ENCODE results near the gene SFTA2.

DNA sequence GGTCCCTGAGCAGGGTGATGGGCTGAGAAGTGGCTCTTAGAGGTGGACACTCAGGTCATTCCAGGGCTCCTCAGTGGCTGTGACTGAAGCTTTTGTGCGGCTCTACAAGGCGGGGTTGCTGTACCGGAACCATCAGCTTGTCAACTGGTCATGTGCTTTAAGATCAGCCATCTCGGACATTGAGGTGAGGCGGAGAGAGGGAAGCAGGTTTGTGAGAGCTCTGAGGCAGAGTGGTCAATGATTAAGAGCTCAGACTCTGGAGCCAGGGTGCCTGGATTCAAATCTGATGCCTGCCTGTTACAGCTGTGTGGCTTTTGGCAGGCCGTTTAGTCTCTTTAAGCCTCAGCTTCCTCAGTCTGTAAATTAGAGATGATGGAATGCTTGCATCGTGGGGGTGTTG is 14.9 kb downstream of the SFTA2 start:
- TF ChIP-seq POLR2A (IDR thresholded peaks at IDR 0.05) = no peak
- TF ChIP-seq, protein P1, sequence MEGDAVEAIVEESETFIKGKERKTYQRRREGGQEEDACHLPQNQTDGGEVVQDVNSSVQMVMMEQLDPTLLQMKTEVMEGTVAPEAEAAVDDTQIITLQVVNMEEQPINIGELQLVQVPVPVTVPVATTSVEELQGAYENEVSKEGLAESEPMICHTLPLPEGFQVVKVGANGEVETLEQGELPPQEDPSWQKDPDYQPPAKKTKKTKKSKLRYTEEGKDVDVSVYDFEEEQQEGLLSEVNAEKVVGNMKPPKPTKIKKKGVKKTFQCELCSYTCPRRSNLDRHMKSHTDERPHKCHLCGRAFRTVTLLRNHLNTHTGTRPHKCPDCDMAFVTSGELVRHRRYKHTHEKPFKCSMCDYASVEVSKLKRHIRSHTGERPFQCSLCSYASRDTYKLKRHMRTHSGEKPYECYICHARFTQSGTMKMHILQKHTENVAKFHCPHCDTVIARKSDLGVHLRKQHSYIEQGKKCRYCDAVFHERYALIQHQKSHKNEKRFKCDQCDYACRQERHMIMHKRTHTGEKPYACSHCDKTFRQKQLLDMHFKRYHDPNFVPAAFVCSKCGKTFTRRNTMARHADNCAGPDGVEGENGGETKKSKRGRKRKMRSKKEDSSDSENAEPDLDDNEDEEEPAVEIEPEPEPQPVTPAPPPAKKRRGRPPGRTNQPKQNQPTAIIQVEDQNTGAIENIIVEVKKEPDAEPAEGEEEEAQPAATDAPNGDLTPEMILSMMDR (IDR thresholded peaks at IDR 0.05) = no peak

Measured in uterus (tissue), 2 donors.